Right cardiac atrium (tissue), 5 donors: Measurements from ENCODE around the gene AIG1. TPM values are rescaled to one million over a fixed set of nuclear protein-coding genes. Genes with fewer than 3 reads are reported as not detected.
"Not testable (repeated sequence)": the region's sequence is repeated elsewhere in the genome, so short reads cannot be mapped to it uniquely, and the experiment has no call there.

Experiments
- ATAC-seq, 2 donors: fragments of 200-7000 bp; cut with Tn5 transposase; one replicate each; pipeline versions ENCODE4 v1.8.0 to v1.9.1; 2020; ENCODE audit warnings: moderate library complexity in 2 of 2, mild to moderate bottlenecking in 1 of 2
- DNase-seq, 3 donors: peaks; one replicate each; pipeline ENCODE4 v3.0.0-alpha.2; 2020
- H3K27ac ChIP-seq: one replicate; pipeline ENCODE4 v1.5.1; 2013; ENCODE audit warnings: mild to moderate bottlenecking, low read length, control low read depth, moderate library complexity
- H3K27me3 ChIP-seq: one replicate; pipeline ENCODE4 v1.6.1; 2013; ENCODE audit not compliant: control insufficient read depth, insufficient read depth
- H3K4me1 ChIP-seq: one replicate; pipeline ENCODE4 v1.6.1; 2013; ENCODE audit warnings: low read length; ENCODE audit not compliant: control insufficient read depth, insufficient read depth
- H3K4me3 ChIP-seq: one replicate; pipeline ENCODE4 v1.5.1; 2013; ENCODE audit warnings: low read length, control low read depth
- H3K9me3 ChIP-seq: one replicate; pipeline ENCODE4 v1.6.1; 2013; ENCODE audit warnings: low read length; ENCODE audit not compliant: control insufficient read depth
- WGBS: extraction: QIAGEN DNeasy Blood & Tissue Kit; methylation state at CpG from one replicate; pipeline ENCODE4 v1.1.7; 2013; 5-methylcytosine and 5-hydroxymethylcytosine counted together
- intact Hi-C, 4 donors: fragments of 100-400 bp; cut with DNase I; formaldehyde crosslinking; loops; one replicate each; pipeline versions ENCODE4 v1.11.0 to v1.14.0; 2022 to 2023
- polyA plus RNA-seq: library from polyadenylated mRNA; stranded (reverse); fragments of 200-250 nt; gene quantifications from one replicate; pipeline ENCODE4 v1.2.3, GENCODE V29; 2013
- total RNA-seq, 4 donors: library from RNA; stranded (reverse); fragmentation: NEBNext Ultra II Directional; extraction: Animal tissue kit (Norgen Biotek cat#: 25700); gene quantifications; one replicate each; pipeline ENCODE4 v1.2.1, GENCODE V29; 2021
- donor health status: healthy with polysubstance abuse.
- donor health status: DM: no; HTN: yes; CAD: no.
- donor health status: DM: no; HTN: no; CAD: no.
- donor health status: DM: no; HTN: yes; CAD: no; lungs with severe emphysema.
- donor health status: DM: yes; HTN: yes; CAD: no.

The AIG1 gene
- total and polyA plus RNA-seq, 5 donors = 44.4 to 69.8 (median 51.9) TPM

- H3K27ac ChIP-seq = no peak overlapping the region
- peaks cover 1% of the 10 kb centered on the region for H3K4me1 ChIP-seq
- intact Hi-C loops = no loop called here
- no peak overlapping the region for H3K4me3 ChIP-seq
- H3K9me3 ChIP-seq = no peaks in the 10 kb centered on the region
- no peaks in the 10 kb centered on the region for H3K27me3 ChIP-seq
- WGBS = 82% methylated on average over 6 of the region's 6 CpGs
- ATAC-seq (no peak), DNase-seq (no peak)
Observed at GRCh38 chr6:143299253-143300166, 238.8 kb downstream of the AIG1 start.

- intact Hi-C loops = no loop called here
- ATAC-seq = no peak
- 67% methylated on average over 4 of the region's 4 CpGs for WGBS
- Histone ChIP-seq H3K27me3 (no peaks in the 10 kb centered on the region), H3K9me3 (no peaks in the 10 kb centered on the region), H3K4me1 (peaks cover 1% of the 10 kb centered on the region), H3K27ac (no peak overlapping the region), H3K4me3 (no peak overlapping the region)
- no peak for DNase-seq
Observed at GRCh38 chr6:143301188-143301587, 240.5 kb downstream of the AIG1 start.

- DNase-seq, ATAC-seq, H3K4me1 ChIP-seq, H3K27me3 ChIP-seq, H3K27ac ChIP-seq, intact Hi-C loops, H3K9me3 ChIP-seq, H3K4me3 ChIP-seq: not testable (repeated sequence)
- WGBS = 96% methylated on average over 10 of the region's 10 CpGs
Observed at GRCh38 chr6:143307760-143308159, 247.1 kb downstream of the AIG1 start.

- H3K9me3 ChIP-seq = no peaks in the 10 kb centered on the region
- no peak overlapping the region for H3K4me3 ChIP-seq
- 96% methylated on average over 4 of the region's 4 CpGs for whole genome bisulfite sequencing
- H3K27me3 ChIP-seq = no peaks in the 10 kb centered on the region
- no peaks in the 10 kb centered on the region for H3K4me1 ChIP-seq
- H3K27ac ChIP-seq = no peak overlapping the region
- DNase-seq (no peak), ATAC-seq (no peak)
- intact Hi-C loops = no loop called here
Observed at GRCh38 chr6:143313163-143313562, 252.5 kb downstream of the AIG1 start.

- no peak for ATAC-seq
- Histone ChIP-seq H3K27ac (no peak overlapping the region), H3K4me3 (no peak overlapping the region), H3K27me3 (no peaks in the 10 kb centered on the region), H3K9me3 (no peaks in the 10 kb centered on the region), H3K4me1 (no peaks in the 10 kb centered on the region)
- 87% methylated on average over 5 of the region's 5 CpGs for WGBS
- no peak for DNase-seq
- intact Hi-C loops = no loop called here
Observed at GRCh38 chr6:143321491-143322086, 260.9 kb downstream of the AIG1 start.

GRCh38 chr6:143322386-143322785 lies 261.7 kb downstream of the AIG1 start:
- intact Hi-C loops = no loop called here
- ATAC-seq = no peak
- 75% methylated on average over 4 of the region's 4 CpGs for WGBS
- Histone ChIP-seq H3K4me1 (no peaks in the 10 kb centered on the region), H3K9me3 (no peaks in the 10 kb centered on the region), H3K4me3 (no peak overlapping the region), H3K27me3 (no peaks in the 10 kb centered on the region), H3K27ac (no peak overlapping the region)
- no peak for DNase-seq

- no peak overlapping the region for H3K4me3 ChIP-seq
- ATAC-seq = no peak
- WGBS = 81% methylated on average over 3 of the region's 3 CpGs
Observed at GRCh38 chr6:143323729-143324470, 263.2 kb downstream of the AIG1 start.

GRCh38 chr6:143325379-143326140 lies 264.9 kb downstream of the AIG1 start:
- H3K4me3 ChIP-seq = no peak overlapping the region
- 94% methylated on average over 1 of the region's 1 CpG for WGBS
- DNase-seq (no peak), ATAC-seq (no peak)
- H3K4me1 ChIP-seq = no peaks in the 10 kb centered on the region
- no peaks in the 10 kb centered on the region for H3K27me3 ChIP-seq
- H3K9me3 ChIP-seq = no peaks in the 10 kb centered on the region
- no peak overlapping the region for H3K27ac ChIP-seq
- intact Hi-C loops = no loop called here

More at GRCh38 chr6:143323729-143324470, 263.2 kb downstream of the AIG1 start:
- no peaks in the 10 kb centered on the region for H3K4me1 ChIP-seq
- intact Hi-C loops = no loop called here
- no peaks in the 10 kb centered on the region for H3K27me3 ChIP-seq
- no peaks in the 10 kb centered on the region for H3K9me3 ChIP-seq
- no peak for DNase-seq
- H3K27ac ChIP-seq = no peak overlapping the region

GRCh38 chr6:143328876-143329275 lies 268.2 kb downstream of the AIG1 start:
- H3K4me3 ChIP-seq = no peak overlapping the region
- ATAC-seq (no peak), DNase-seq (no peak)
- no peaks in the 10 kb centered on the region for H3K4me1 ChIP-seq
- 77% methylated on average over 1 of the region's 1 CpG for WGBS
- H3K9me3 ChIP-seq = no peaks in the 10 kb centered on the region
- intact Hi-C loops = no loop called here
- no peak overlapping the region for H3K27ac ChIP-seq
- H3K27me3 ChIP-seq = no peaks in the 10 kb centered on the region

- intact Hi-C loops = no loop called here
Observed at GRCh38 chr6:143329323-143329722, 268.6 kb downstream of the AIG1 start.

More at GRCh38 chr6:143329323-143329722, 268.6 kb downstream of the AIG1 start:
- 97% methylated on average over 3 of the region's 3 CpGs for WGBS
- ATAC-seq = no peak
- no peaks in the 10 kb centered on the region for H3K27me3 ChIP-seq
- H3K9me3 ChIP-seq = no peaks in the 10 kb centered on the region
- H3K27ac ChIP-seq = no peak overlapping the region
- no peak overlapping the region for H3K4me3 ChIP-seq
- H3K4me1 ChIP-seq = no peaks in the 10 kb centered on the region
- DNase-seq = no peak
